ENCODE measurements around the gene C3.
"Not testable (repeated sequence)": the region's sequence is repeated elsewhere in the genome, so short reads cannot be mapped to it uniquely, and the experiment has no call there.

The C3 gene

DNA sequence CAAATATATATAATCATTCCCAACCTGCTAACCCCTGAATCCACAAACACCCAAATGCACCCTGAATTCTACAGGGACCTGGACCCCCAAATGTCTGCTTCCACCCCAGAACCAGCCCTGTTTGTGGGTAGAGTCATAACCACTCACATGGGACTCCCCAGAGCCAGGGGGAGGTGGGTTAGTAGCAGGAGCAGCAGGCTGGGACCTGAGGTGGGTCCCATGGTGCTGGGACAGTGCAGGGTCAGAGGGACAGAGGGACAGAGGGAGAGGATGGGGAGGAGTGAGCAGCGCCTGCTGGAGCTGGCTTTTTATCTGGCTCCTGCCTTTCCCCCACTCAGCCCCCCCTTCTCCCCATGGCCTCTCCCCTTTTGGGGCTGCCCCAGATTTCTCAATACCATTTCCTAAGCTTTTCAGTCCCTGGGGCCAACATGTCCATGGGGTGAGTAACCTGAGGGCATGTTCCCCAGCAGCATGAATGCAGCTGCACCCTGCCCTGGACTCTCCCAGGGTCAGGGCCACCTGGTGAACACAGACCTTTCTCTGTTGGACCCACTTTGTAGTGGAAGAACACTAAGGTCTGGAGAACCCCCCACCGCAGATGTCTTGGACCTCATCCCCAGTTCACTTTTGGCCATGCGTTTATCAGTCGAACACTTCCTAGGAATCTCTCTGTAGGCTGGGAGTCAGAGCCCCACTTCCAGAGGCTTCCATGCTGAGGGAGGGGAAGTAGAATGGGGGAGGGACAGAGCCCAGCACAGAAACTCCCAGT, at the start of gene C3:
Gene C3 (minus strand): TSS at position 282 of the 769 bp plus-strand sequence. CDS start 61 bp downstream, at position 221.
- DNase-seq, result no peak

DNA sequence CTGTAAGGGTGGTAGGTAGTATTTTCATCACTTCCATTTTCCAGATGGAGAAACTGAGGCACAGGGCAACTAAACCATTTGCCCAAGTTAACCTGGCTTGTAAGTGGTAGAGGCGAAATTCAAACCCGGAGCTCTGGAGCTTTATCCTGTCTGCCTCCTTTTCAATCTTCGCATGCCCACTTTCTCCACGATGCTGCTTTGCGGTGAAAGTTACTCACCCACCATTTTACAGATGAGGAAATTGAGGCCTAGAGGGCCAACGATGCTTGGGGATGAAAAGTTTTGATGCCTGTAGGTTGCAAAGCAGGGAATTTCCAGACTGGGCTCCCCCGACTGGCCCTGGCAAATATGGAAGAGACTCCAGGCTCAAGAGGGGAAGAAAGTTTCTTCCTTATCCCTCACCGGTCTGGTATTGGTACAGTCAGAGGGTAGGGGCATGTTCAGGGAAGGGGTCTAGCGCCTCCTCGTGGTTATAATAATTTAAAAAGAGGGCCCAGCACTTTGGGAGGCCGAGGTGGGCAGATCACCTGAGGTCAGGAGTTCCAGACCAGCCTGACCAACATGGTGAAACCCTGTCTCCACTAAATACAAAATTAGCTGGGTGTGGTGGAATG, 48.7 kb upstream of the C3 start:
- DNase-seq, result no peak

DNA sequence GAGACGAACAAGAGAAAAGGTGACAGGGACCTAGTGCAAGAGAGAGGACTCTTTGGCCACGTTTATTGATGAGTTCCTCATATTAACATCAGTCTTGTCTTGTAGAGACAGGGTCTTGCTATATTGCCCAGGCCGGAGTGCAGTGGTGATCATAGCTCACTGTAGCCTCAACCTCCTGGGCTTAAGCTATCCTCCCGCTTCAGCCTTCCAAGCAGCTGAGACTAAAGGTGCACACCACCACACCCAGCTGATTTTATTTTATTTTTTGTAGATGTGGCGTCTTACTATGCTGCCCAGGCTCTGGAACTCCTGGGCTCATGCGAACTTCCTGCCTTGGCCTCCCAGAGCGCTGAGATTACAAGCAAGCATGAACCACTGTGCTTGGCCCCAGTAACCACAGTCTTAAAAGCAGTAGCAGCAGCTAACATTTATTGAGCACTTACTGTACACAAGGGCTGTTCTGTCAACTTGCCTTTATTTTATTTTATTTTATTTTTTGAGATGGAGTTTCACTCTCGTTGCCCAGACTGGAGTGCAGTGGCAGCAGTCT, 47.9 kb upstream of the C3 start:
- no peak for DNase-seq

DNA sequence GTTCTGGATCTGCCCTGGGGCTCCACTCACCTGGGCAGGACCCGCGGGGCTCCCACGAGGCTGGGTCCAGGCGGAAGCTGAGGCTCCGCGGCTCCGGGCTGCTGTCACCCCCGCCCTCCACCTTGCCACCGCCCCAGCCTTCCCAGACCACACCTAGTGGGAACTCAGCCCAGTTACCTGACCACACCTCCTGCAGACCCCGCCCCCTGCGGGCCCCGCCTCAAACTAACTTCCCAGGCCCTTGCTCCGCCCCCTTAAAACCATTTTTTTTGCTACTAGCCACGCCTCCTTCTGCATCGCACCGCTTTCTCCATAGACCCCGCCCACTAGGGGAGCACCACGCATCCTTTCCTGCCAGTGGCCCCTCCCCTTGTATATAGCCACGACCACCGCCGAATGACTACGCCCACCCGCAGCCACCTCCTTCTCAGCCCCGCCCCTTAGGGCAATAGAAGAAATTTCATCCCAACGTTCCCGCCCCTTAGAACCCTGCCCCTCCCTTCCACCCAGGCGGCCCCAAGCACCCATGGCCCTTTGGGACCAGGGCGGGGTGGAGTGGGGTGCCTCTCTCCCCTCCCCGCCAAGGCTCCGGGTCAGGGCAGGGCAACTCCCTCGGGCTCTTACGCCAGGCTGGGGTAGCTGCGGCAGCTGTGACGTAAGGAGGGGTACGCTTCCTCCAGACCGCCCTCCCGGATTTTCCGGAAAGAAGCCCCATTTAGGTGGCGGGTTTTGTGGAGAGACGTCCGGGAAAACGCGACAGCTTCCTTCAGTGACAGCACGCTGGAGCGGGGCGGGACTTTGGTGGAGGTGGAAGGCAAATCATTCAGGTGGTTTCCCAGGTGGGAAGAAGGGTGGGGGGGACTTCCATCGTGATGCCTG, 47.1 kb upstream of the C3 start, which contains the start of gene SH2D3A:
Gene SH2D3A (minus strand): TSS at position 79 of the 879 bp plus-strand sequence. CDS start 3,687 bp downstream, outside the sequence.
- DNase-seq, result peak; percentile 92

DNA sequence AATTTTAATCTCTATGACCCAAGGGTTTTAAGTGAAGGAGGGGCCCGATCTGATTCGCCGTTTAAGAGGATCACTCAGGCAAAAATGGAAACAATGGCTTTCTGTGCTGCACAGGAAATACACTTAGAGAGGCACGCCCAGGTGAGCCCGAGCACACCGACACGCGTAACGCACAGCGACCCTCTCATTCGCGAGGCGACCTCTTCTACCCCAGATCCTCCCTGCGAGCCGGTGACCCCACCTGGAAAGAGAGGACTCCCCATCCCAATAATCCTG, 46.6 kb upstream of the C3 start:
- no peak for DNase-seq

DNA sequence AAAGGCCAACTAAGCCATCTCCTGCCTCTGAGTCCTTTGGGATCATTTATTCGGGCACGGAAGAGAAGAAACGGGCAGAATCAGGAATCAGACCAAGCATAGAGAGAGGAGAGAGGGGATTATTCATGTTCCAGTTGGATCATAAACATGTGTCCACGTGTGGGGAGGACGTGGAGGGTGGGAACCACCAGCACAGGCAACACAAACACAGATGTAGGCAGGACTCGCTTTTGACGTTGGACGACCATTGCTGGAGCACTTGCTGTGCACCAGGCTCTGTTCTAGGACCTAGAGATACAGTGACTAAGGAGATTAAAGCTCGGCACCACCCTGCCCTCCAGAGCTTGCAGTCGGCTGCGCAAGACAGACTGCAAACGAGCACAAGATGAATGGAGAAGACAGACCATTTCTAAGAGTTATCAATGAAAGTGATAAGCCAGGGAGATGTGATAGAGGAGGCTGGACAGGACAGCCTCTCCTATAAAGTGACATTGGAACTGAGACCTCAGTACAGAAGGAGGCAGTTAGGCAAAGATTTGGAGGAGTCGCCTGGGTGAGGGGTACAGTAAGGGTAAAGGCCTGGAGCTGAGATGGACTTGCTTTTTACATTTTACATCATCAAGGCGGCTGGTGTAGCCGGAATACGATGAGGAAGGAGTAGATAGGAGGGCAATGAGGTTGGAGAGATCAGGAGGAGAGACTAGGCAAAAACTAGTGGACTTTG, 46.1 kb upstream of the C3 start:
- no peak for DNase-seq

DNA sequence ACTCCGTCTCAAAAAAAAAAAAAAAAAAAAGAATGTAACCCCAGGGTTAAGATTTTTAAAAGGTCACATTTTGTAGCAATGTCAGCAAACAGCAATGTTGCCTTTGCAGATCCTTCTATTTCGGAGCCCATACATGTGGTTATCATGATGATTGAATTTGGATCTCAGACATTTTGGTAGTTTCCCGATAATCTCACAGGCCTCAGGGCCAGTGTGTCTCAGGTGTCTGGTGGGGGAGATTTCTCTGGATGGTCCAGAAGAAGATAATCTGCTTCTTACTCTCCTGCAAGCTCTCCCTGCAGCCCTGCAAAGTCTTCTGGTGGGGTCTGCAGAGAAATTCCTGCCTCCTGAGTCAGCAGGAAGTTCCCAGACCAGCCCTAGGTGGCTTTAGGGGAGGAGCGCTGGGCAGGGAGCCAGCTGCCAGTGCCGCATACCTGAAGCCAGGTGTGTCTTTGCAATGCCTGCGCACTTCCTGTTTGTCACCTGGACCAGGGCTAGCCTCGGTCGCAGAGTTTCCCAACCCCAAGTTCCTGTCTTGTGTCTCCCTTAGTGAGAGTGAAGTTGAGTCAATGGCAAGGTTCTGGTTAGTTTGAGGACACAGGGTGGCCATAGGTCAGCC, 45.4 kb upstream of the C3 start:
- DNase-seq, result peak; percentile 55

DNA sequence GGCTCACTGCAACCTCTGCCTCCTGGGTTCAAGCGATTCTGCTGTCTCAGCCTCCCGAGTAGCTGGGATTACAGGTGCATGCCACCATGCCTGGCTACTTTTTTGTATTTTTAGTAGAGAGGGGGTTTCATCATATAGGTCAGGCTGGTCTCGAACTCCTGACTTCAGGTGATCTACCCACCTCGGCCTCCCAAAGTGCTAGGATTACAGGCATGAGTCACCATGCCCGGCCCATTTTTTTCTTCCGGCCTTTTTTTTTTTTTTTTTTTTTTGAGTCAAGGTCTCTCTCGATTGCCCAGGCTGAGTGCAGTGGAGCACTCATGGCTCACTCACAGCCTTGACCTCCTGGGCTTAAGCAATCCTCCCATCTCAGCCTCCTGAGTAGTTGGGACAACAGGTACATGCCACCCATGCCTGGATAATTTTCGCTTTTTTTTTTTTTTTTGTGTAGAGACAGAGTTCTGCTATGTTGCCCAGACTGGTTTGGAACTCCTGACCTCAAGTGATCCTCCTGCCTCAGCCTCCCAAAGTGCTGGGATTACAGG, 41.9 kb upstream of the C3 start:
- DNase-seq, result not testable (repeated sequence)

DNA sequence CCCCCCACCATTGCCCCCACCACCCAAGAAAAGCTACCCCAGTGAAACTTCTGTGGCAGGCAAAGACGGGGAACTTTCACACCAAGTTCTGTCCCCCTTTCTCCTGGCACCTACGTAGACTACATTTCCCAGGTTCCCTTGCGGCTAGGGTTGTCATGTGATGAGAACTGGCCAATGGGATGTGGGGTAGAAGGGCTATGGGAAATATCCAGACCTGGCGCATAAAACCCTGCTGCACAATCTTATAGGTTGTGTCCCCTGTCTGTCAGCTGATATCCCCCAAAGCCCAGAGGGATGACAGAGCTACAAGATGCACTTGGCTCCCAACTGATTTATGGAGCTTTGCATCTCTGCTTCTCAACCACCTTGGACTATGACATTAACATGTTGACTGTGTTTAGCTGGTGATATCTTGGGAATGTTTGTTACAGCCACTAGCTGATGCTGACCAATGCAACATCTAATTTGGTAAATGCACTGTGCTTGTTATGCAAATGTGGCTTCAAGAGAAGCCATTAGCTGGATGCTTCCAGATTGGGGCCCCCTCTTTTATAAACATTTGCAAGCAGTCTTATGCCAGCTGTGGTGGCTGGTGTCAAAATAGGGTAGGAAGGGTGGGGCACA, 40.7 kb upstream of the C3 start:
- no peak for DNase-seq

DNA sequence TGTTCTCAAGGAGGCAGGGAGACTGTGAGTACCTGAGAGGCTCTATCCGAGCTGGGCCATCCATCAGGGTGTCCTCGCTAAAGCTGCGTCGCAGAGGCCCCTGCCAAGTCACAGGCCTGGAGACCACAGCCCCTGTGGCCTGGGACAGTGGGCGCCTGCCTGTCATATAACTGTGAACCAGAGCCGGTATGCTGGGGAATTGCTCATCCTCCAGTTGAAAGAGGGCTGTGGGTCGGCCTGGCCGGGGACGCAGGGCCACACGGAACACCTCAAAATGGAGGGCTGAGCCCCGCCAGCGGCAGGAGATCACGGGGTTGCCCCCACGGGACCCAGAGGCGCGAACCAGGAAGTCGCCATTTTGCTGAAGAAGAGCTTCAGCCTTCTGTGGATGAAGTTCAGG, 40.2 kb upstream of the C3 start:
- DNase-seq, result no peak

DNA sequence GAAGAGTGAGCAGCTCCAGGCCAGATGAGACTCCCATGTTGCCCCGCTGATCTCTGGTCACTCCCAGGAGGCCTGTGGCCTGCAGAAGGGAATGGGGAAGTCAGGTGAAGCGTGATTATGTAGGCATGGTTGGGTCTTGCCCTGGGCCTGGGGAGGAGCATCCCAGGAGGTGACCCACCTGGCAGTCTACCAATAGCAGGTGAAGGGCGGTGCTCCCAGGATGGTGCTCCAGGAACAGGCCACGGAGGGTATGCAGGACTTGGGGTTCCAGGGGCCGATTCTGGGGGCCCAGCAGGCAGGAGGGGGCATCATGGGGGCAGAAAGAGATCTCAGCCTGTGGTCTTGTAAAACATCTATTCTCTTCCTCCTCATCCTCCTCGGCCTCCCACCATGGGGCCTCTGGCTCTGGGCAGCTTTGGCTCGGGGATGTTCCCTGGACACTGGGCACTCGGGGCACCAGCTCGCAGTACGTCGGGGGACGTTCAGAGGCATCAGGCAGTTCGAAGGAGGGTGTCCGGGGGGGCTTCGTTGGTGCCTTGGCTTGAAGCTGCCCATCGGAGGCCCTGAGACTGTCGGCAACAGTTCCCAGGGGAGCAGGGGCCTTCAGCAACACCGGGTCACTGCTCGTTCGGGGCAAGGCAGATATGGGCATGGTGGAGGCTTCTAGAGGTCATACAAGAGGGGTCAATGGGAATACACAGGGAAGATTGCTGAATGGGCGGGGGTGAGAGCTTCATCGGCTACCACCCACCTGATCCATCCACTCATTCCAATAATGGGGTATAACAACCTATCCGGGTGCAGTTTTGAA, 34.4 kb upstream of the C3 start:
- no peak for DNase-seq

DNA sequence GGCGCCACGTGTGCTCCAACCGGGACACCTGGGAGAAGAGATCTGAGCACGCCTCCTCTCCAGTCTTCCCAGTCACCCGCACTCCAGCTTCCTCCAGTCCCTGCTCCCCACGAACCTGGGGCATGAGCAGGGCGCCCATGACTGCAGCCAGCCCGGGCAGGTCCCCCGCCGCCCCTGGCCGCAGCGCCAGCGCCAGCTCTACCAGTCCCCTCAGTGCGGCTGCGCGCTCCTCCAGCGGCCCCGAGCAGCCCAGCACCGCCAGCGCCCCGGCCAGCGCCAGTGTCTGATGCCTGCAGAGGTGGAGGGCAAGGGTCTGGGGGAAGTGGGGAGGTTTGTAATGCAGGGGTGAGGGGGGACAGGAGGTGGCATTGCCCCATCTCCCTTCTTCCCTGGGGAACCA, 33.7 kb upstream of the C3 start:
- no peak for DNase-seq

DNA sequence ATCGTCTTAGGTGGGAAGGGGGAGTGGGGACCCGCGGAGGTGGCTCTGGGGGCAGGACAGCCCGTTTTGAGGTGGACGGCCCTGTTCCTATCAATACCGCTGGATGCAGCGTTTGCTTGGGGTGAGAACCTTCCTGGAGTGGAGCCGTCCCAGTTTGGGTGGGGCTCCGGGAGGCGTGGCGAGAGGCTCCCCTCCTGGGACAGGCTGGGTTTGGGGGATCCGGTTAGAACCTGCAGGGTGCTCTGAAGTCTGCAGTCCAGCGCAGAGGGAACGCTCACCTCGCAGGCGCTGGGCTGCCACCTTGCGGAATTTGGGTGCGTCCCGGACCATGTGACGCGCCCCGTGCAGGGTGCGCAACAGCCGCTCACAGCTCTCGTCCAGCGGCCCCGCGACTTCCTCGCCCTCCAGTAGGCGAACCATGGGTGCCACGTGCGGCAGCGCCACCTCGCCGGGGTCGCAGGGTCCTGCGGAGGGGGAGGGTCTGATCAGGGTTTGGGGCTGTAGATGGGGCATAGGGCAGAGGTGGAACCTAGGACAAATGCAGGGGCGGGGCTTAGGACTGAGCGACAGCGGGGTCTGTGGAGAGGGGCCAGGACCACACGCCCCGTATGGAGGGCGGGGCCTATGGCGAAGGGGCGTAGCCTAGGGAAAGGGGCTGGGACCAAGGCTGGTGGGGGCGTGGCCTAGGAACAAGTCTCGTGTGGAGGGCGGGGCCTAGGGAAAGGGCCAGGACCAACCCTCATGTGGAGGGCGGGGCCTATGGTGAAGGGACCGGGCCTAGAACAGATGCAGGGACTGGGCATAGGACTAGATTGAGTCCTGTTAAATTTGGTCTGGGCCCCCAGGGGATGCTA, 33.0 kb upstream of the C3 start:
- DNase-seq, result no peak

DNA sequence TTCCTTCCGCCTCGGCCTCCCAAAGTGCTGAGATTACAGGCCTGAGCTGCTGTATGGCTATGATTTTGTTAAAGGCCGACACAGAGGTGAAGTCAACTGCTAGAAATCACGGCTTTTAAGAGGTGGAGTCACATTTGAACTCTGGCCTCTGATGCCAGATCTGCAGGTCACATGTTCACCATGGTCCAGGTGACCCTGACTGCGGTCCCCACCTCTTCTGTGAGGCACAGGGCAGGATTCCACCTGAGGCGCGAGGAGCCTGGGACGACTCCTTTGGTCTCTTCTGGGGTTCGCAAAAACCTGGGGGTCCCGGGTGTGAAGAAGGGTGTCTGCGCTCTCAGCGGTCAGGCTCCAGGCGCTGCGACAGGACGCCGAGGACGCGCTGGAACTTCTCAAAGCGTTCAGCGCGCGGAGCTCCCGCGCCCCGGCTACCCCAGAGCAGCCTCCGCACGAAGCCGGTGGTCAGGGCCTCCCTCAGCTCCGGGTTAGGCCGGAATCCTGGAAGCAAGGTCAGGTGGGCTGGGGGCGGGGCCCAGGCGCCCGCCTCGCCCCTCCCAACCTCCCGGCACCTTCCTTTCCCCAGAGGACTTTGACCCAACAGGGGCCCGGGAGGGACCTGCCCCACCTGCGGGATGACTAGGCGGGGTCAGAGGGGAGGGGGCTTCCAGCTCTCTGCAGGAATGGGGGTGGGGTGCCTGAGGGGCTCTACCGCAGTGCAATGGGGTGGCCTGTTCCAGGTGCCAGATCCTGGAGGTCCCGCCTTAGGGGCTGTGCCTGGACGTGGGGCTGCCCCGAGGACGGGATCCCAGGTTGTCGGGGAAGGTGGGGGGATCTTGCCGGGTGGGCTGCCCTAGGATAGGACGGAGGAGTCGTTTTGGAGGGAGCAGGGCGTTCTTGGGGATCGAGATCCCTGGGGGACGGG, 32.1 kb upstream of the C3 start:
- no peak for DNase-seq

DNA sequence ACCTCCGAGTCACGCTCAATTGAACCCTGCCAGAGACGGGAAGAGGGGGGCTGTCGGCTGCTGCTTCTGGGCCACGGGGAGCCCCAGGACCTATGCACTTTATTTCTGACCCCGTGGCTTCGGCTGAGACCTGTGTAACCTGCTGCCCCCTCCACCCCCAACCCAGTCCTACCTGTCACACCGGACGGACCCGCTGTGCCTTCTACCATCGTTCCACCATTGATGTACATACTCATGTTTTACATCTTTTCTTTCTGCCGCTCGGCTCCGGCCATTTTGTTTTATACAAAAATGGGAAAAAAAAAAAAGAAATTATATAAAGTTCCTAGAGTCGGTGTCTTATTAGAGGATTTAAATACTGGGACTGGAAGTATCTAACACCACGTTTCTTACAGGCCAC, 30.7 kb upstream of the C3 start:
- no peak for DNase-seq

DNA sequence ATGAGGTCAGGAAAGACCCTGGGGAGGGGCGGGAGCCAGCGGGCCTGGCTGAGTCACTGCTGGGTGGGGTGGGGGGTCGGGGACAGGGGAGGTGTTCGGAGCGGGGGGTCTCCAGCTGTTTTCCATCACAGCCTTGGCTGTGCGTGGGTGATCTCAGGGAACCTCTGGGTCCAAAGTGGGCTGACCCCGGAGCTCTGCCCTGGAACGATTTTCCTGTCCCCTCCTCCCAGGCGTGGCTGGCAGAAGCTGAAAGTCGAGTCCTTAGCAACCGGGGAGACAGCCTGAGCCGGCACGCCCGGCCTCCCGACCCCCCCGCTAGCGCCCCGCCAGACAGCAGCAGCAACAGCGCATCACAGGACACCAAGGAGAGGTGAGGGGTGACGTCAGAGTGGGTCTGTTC, 29.6 kb upstream of the C3 start:
- no peak for DNase-seq

DNA sequence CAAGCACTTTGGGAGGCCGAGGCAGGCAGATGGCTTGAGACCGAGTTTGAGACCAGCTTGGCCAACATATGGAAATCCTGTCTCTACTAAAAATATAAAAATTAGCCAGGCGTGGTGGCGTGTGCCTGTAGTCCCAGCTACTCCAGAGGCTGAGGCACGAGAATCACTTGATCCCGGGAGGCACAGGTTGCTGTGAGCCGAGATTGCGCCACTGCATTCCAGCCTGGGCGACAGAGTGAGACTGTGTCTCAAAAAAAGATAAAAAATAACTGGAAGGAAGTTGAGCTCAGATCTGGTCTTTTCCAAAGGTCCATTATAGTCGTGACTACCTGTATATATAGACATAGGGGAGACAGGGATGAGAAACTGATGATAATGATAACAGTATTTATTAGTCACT, 28.1 kb upstream of the C3 start:
- not testable (repeated sequence) for DNase-seq

DNA sequence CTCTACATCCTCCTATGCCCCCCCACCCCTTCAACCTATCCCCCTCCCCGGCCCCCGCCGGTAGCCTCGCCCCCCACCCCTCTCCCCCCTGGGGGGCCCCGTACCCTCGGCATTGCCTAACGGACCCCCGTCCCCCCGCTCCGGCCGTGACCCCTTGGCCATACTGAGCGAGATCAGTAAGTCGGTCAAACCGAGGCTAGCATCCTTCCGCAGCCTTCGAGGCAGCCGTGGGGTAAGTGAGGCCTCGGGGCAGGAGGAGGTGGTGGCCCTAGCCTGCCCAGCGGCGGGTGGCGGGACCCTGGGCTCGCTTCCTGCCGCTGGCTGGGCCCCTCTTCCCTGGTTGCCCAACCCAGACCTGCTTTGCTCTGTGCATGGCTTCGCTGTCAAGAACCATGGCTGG, 25.5 kb upstream of the C3 start:
- no peak for DNase-seq

Data from NCI-H2029 treated with DMSO at 0.1 percent for 48 hours (cell line).